ENCODE measurements around the gene AP3S2. TPM values are rescaled to one million over a fixed set of nuclear protein-coding genes. Genes with fewer than 3 reads are reported as not detected.

Gene AP3S2
- total RNA-seq, 1 donor from 2014 or later: 60.5 TPM

DNA sequence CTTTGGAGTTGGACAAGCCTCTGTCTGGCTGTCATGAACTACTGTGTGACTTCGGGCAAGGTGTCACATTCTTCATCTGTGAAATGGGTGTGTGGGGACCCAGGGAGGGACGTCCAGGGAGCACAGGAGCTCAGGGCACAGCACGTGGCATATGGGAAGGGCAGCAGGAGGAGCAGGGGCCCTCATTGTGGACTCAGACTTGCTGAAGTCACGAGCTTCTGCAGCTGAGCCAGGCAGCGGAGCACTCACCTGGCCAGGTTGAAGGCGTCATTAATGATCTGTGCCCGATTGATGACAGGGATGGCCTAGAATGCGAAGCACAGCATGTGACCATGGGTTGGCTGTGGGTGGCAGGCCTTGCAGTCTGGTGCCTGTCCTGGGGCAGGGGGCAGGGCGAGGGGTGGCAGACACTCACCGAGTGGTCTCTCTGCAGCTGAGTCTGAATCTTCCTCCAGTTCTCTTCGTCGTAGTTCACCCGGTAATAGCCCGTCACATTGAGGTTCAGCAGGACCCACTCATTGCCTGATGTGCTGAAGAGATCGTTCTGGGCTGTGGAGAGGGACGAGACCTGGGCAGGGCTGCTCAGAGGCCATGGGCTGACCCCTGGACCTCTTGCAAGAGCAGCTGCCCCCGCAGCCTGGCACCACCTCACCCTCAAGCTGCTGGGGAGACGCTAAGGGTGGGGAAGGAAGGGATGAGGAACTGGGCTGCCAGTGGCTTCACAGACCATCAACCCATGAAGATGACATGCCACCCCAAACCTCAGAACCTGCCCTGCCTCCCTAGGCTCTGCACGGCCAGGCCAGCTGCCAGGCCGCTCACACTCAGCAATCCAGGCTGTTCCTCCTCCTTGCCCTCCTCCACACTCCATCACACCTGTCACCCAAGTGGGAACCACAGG is 94.5 kb downstream of the AP3S2 start:
- no peak overlapping the region for H3K4me3 Mint-ChIP-seq (ENCODE audit: unreplicated experiment)
- peaks cover 11% of the 10 kb centered on the region for H3K27me3 Mint-ChIP-seq (ENCODE audit: unreplicated experiment)
- DNase-seq: no peak
- TF ChIP-seq CTCF (IDR thresholded peaks at IDR 0.05; ENCODE audit: partially characterized antibody, unreplicated experiment): no peak
- no peaks in the 10 kb centered on the region for H3K4me1 Mint-ChIP-seq (ENCODE audit: low read depth, unreplicated experiment)
- no peaks in the 10 kb centered on the region for H3K36me3 Mint-ChIP-seq (ENCODE audit: unreplicated experiment)
- no peaks in the 10 kb centered on the region for H3K9me3 Mint-ChIP-seq (ENCODE audit: unreplicated experiment)
- no peak overlapping the region for H3K27ac Mint-ChIP-seq (ENCODE audit: unreplicated experiment)

DNA sequence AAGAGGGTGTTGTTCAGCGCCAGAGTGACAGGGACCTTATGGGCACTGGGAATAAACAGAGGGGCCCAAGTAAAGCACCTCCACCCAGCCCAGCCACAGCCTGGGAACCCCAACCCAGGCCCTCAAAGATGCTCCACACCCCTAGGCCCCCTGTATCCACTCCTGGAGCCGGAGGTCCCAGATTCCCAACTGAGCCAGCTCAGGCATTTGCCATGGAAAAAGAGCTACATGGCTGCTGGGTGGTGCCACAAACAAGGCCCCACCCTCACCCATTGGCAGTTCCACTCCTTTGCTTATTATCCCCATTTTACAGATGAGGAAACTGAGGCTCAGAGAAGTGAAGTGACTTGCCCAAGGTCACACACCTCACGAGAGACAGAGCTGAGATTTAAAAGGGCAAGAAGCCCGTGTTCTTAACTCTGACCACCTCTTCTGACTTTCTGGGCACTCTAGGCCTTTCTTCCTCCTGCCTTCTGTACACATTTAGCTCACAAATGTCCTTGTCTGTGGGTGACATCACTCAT is 96.1 kb downstream of the AP3S2 start:
- H3K27ac Mint-ChIP-seq (ENCODE audit: unreplicated experiment): no peak overlapping the region
- H3K36me3 Mint-ChIP-seq (ENCODE audit: unreplicated experiment): no peaks in the 10 kb centered on the region
- no peak overlapping the region for H3K4me3 Mint-ChIP-seq (ENCODE audit: unreplicated experiment)
- DNase-seq: no peak
- H3K4me1 Mint-ChIP-seq (ENCODE audit: low read depth, unreplicated experiment): no peaks in the 10 kb centered on the region
- H3K9me3 Mint-ChIP-seq (ENCODE audit: unreplicated experiment): no peaks in the 10 kb centered on the region
- H3K27me3 Mint-ChIP-seq (ENCODE audit: unreplicated experiment): peaks cover 11% of the 10 kb centered on the region
- TF ChIP-seq CTCF (IDR thresholded peaks at IDR 0.05; ENCODE audit: partially characterized antibody, unreplicated experiment): no peak

DNA sequence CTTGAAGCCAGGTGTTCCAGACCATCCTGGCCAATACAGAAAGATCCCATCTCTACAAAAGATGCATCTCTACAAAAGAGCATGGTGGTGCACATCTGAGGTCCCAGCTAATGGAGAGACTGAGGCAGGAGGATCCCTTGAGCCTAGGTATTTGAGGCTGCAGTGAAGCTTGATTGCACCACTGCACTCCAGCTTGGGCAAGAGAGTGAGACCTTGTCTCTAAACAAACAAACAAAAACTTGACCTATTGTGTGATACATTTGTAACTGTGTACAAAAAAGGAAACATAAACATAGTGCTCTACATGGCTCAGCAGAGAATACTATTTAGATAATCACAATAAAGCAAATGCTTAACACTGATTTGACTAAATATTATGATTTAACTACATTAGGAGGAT is 97.8 kb downstream of the AP3S2 start:
- H3K9me3 Mint-ChIP-seq (ENCODE audit: unreplicated experiment): no peaks in the 10 kb centered on the region
- H3K36me3 Mint-ChIP-seq (ENCODE audit: unreplicated experiment): no peaks in the 10 kb centered on the region
- peaks cover 11% of the 10 kb centered on the region for H3K27me3 Mint-ChIP-seq (ENCODE audit: unreplicated experiment)
- H3K4me3 Mint-ChIP-seq (ENCODE audit: unreplicated experiment): no peak overlapping the region
- no peak overlapping the region for H3K27ac Mint-ChIP-seq (ENCODE audit: unreplicated experiment)
- no peak for TF ChIP-seq CTCF (IDR thresholded peaks at IDR 0.05; ENCODE audit: partially characterized antibody, unreplicated experiment)
- no peaks in the 10 kb centered on the region for H3K4me1 Mint-ChIP-seq (ENCODE audit: low read depth, unreplicated experiment)
- DNase-seq: no peak

DNA sequence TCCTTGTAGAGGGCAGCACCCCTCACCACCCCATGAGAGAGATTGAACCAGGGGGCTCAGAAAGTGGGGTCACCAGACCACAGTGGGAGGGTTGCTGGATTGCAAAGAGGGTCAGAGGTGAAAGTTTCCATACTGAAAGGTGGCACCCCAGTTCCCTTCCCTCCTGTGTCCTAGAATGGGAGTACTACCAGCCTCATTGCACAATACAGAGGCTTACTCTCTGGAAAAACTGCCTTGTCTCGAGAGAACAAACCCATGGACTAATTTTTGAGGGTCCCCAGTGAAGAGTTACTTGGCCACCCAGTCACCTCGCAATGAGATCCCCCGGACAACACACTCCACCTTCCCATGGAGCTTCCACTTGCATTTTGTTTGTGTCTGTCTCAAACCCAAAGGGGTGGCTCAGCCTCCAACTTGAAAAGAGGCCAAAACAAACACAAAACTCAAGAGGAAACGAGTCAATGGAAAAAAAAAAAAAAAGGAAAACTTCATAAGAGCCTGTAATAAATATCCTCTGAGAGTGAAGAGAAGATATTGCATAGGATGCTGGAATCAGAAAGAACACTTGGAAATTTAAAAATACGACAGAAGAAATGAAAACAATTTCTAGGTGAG is 99.1 kb downstream of the AP3S2 start:
- no peak for TF ChIP-seq CTCF (IDR thresholded peaks at IDR 0.05; ENCODE audit: partially characterized antibody, unreplicated experiment)
- H3K9me3 Mint-ChIP-seq (ENCODE audit: unreplicated experiment): no peaks in the 10 kb centered on the region
- H3K27me3 Mint-ChIP-seq (ENCODE audit: unreplicated experiment): peaks cover 7% of the 10 kb centered on the region
- H3K27ac Mint-ChIP-seq (ENCODE audit: unreplicated experiment): no peak overlapping the region
- DNase-seq: no peak
- H3K36me3 Mint-ChIP-seq (ENCODE audit: unreplicated experiment): no peaks in the 10 kb centered on the region
- H3K4me3 Mint-ChIP-seq (ENCODE audit: unreplicated experiment): no peak overlapping the region
- H3K4me1 Mint-ChIP-seq (ENCODE audit: low read depth, unreplicated experiment): no peaks in the 10 kb centered on the region

Data from glutamatergic neuron (in vitro differentiated cells).